H7 (cell line): ENCODE measurements around the gene HBS1L. TPM values are rescaled to one million over a fixed set of nuclear protein-coding genes. Genes with fewer than 3 reads are reported as not detected.
A peak's percentile ranks its signal among the peaks of the same experiment; 100 is the strongest.

Experiments used
- DNase-seq: peaks from one replicate; pipeline ENCODE4 v3.0.0; 2012
- H3K27me3 ChIP-seq: 2 replicates; pipeline ENCODE4 v1.6.0; 2011; ENCODE audit warnings: mild to moderate bottlenecking, low read length; ENCODE audit not compliant: control insufficient read depth, insufficient read depth
- H3K36me3 ChIP-seq: replicated peaks from 2 replicates; pipeline ENCODE4 v1.5.1; 2011; ENCODE audit warnings: low read length; ENCODE audit not compliant: control insufficient read depth, insufficient read depth
- H3K4me3 ChIP-seq: 2 replicates; pipeline ENCODE4 v1.5.1; 2011; ENCODE audit warnings: low read depth, mild to moderate bottlenecking, control low read depth, low read length, moderate library complexity; ENCODE audit not compliant: insufficient read depth
- total RNA-seq: library from RNA; depleted of rRNA; stranded (reverse); fragments of >200 nt; shearing (Covaris generic); gene quantifications from 2 replicates; pipeline ENCODE4 v1.2.3, GENCODE V29; 2014; rRNA removed

HBS1L gene
- total RNA-seq = 106 and 139 TPM in 2 replicates

DNA sequence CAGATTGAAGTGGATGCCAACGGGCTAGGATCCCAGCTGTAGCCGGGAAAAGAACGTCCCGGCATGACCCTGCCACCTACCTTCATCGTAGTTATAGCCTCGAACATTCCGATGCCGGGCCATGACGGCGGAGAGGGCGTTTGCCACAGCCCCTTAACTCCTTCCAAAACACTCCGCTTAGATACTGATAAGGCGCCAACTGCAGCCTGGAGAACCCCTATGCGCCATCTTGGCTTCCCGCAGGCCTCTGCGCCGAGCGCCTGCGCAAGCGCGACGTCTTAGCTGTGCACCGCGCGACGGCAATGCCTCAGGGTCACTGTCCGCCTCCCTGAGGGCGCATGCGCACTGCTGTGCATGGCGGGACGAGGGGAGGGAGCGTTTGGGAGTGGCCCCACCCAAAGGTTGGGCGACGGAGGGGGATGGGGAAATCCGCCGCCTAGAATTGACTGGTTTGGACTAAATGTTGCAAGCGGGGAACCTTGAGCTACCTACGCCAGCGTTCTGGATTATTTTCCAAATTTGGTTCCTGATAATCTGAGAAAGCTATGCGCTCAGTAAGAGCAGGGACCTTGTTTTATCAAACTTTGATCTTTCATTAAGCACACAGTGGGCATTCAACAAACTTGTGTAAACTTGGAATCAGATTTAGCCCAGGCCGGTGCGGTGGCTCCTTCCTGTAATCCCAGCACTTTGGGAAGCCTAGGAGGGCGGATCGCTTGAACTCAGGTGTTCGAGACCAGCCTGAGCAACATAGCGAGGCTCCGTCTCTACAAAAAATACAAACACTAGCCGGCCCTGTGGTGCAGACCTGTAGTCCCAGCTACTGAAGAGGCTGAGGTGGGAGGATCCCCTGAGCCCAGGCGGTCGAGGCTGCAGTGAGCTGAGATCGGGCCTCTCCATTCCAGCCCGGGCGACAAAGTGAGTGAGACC, at the start of gene HBS1L:
Gene HBS1L, minus strand, starts transcription at position 254 of the 930 bp plus-strand sequence. Its CDS starts 131 bp downstream, at position 123.
- Histone ChIP-seq H3K4me3 (peak within 1 kb of the TSS; percentile 95), H3K36me3 (no peaks in the 10 kb centered on the region), H3K27me3 (no peaks in the 10 kb centered on the region)
- peak; percentile 94 for DNase-seq

DNA sequence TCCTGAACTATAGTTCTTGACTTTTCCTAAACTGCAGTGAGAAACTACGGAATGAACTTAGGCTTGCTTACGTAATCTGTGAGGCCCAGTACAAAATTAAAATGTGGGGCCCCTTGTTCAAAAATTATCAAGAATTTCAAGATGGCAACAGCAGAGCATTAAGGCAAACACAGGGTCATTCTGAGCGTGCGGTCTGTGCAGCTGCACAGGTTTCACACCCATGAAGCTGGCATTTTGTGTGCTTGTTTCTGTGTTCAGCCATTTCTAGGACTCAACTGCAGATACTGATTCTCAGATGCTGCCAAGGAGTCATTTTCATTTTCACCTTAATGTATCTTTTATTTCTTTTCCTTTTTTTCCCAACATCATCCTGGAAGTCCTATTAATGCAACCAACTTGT, 49.6 kb upstream of the HBS1L start:
- Histone ChIP-seq H3K27me3 (no peaks in the 10 kb centered on the region), H3K4me3 (no peak overlapping the region), H3K36me3 (no peaks in the 10 kb centered on the region)
- no peak for DNase-seq

GRCh38 chr6:135102191-135102590, 47.6 kb upstream of the HBS1L start:
- no peak for DNase-seq
- H3K4me3 ChIP-seq = no peak overlapping the region
- no peaks in the 10 kb centered on the region for H3K27me3 ChIP-seq
- H3K36me3 ChIP-seq = no peaks in the 10 kb centered on the region

- H3K4me3 ChIP-seq = no peak overlapping the region
- DNase-seq = no peak
- H3K27me3 ChIP-seq = no peaks in the 10 kb centered on the region
- no peaks in the 10 kb centered on the region for H3K36me3 ChIP-seq
Observed at GRCh38 chr6:135097172-135097571, 42.5 kb upstream of the HBS1L start.

DNA sequence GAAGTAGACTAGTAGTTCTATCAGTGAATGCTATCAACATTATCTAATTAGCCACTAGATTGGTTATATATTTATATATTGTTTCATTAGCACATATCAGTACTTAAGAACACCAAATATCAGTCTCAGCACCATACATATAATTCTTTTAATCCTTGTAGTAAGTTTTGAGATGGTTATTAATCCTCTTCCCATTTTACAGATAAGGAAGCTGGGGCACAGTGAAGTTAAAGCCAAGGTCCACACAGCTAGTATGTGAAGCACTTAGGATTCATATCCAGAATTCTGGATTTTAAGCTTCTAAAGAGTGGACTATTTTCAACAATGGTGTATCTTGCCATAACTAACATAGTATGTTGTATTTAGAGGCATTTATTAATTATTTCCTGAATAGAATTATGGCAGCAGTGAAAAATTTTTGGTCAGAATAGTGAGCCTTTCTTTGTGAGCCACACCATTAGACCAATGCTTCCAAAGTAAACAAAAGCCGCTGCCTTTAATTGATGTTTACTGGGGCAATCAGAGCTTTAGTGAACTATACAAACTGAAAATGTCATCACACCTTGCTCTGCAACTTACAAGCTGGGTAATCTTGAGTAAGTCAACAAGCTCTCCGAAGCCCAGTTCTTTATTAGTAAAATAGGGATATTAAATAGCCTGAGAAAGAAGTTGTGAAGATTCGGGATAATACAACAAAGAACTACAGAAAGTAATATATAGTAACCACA, 41.9 kb upstream of the HBS1L start:
- DNase-seq = no peak
- Histone ChIP-seq H3K36me3 (no peaks in the 10 kb centered on the region), H3K27me3 (no peaks in the 10 kb centered on the region), H3K4me3 (no peak overlapping the region)

DNA sequence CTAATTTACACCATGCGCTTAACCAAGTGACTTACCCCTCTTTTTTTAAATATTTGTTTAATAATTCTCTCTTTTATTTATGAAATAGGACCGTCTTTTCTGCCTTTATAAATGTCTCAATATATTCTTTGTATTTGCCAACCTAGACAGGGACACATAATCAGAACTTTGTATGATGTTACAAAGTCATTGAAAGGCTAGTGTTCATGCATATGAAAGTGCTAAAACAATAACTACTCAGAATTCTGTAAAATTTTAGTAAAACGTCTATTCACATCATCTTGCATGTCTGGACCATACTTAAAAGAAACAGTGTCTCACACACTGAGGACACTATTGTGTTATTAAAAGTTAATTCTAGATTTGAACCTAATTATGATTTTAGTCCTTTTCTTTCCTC, 41.1 kb upstream of the HBS1L start:
- DNase-seq = no peak
- H3K36me3 ChIP-seq = no peaks in the 10 kb centered on the region
- no peak overlapping the region for H3K4me3 ChIP-seq
- no peaks in the 10 kb centered on the region for H3K27me3 ChIP-seq

DNA sequence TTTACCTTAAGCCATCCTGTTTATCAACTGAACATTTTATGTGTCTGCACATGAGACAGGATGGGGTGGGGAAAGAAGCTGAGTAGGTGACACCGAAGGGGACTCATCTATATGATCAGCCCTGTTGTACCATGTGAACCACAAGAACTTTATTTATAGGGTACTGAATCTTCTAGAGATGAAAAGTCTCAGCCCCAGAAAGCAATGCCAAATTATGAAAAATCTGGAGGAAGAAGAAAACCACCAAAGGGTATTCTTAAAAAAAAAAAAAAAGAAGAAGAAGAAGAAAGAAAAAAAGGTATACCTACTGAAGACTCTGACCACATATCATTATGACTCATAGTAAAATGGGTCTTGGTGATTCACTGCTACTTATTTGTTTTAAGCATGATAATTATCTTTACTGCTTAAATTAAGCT, 39.8 kb upstream of the HBS1L start:
- no peak for DNase-seq
- Histone ChIP-seq H3K36me3 (no peaks in the 10 kb centered on the region), H3K27me3 (no peaks in the 10 kb centered on the region), H3K4me3 (no peak overlapping the region)

DNA sequence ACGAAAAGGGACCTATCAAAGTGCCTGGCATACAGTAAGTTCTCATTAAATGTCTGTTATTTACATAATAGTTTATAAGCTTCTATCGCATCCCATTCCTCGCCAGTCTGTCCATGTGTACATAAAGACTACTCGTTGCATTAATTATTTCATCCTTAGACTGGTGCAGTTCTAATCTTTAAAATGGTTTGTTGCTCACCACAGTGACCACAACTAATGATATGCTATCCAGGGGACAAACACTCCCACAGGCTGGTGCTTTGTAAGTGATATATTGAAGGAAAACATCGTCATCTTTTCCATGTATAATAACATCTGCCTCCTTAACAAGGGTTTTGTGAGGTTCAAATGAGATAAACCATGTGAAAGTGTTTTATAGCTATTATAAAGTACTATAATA, 39.0 kb upstream of the HBS1L start:
- DNase-seq = no peak
- H3K27me3 ChIP-seq = no peaks in the 10 kb centered on the region
- H3K4me3 ChIP-seq = no peak overlapping the region
- H3K36me3 ChIP-seq = no peaks in the 10 kb centered on the region

DNA sequence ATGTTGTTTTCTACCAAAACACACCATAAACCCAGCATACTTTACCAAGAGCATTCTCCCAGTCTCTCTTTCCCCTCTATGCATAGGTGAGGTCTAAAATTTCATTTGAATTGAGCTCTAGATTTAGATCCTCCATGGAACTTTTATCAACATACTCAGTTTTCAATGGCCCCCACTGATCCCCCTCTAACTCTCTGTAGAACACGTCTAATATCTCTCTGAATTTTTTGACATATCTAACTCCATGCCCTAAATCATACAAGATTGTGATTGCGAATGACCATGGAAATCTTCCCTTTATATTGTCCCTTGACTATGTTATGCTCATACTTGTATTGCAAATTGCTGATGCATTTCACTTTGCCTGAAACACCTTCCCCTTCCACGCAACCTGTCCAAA, 38.1 kb upstream of the HBS1L start:
- Histone ChIP-seq H3K36me3 (no peaks in the 10 kb centered on the region), H3K27me3 (no peaks in the 10 kb centered on the region), H3K4me3 (no peak overlapping the region)
- no peak for DNase-seq

DNA sequence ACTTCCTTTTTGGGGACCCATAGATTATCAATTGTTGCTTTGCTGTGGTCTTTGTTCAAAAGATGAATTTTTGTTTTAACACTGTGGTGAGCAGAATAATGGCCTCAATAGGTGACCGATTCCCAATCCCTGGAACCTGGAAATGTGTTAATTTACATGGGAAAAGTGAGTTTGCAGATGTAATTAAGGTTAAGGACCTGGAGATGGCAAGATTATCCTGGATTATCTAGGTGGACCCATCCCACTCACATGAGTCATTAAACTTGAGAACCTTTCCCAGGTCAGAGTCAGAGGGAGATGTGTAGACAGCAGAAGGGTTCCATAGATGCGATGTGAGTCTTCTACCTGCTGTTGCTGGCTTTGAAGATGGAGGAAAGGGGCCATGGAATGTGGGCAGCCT, 36.2 kb upstream of the HBS1L start:
- H3K36me3 ChIP-seq = no peaks in the 10 kb centered on the region
- no peak overlapping the region for H3K4me3 ChIP-seq
- no peak for DNase-seq
- no peaks in the 10 kb centered on the region for H3K27me3 ChIP-seq

DNA sequence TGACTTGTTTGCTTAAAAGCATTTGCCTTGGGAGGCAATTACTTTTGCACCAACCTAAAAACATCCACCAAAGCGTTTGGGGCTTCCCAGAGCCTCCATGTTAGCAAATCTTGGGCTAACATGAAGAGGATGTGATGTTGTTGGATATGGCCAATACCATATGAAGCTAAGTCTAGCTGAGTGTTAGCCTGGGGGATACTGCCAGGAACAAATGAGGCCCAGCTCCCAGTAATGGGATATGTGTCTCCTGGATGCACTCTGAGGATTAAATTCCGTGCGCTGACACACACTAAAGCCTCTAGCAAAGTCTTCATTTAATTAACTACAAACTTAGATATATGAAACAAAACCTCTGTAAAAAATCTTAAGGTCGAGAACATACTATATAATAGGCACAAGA, 35.3 kb upstream of the HBS1L start:
- DNase-seq = no peak
- H3K36me3 ChIP-seq = no peaks in the 10 kb centered on the region
- H3K4me3 ChIP-seq = no peak overlapping the region
- no peaks in the 10 kb centered on the region for H3K27me3 ChIP-seq

DNA sequence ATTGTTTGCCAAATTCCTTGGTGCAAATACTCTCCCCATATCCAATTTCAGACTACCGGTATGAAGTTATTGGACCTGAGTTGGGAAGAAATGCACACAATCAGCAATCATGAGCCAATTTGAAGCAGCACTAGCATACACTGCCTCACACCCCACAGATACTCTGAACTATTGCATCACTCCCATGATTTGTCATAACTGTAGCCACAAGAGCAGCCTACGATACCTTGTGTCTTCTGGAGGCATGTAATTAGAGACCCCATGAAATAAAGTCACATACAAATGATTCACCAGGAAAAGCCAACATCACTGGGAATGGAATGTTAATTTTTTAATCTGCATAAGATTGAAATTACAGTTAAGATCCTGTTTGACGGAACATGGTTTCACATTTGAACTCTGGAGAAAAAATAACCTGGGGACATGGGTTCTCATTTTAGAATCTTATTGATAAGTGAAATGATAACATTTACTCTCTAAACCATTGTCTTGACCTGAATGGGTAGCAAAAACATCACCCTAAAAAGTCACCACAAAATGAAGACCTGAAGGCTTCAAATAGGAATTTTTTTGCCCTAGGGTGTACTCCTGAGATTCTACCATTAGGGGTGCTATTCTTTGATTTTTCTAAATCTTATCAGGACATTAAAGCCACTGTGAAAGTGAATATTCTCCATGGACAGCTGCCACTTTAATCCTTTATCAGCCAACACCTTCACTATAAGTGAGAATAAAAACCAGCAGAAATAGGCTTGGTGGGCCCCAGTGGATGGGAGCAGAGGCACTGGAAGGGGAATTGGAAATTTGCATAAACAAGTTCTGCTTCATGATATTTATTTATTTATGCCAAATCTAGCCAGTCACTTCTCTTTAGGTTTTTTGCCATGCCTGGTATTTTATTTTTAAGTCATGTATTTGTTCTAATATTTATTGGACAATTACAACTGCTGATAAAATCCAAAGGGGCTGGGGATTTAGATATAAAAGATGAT, 34.5 kb upstream of the HBS1L start:
- no peaks in the 10 kb centered on the region for H3K27me3 ChIP-seq
- H3K36me3 ChIP-seq = no peaks in the 10 kb centered on the region
- no peak overlapping the region for H3K4me3 ChIP-seq
- peak; percentile 24 for DNase-seq

- no peaks in the 10 kb centered on the region for H3K27me3 ChIP-seq
- H3K36me3 ChIP-seq = no peaks in the 10 kb centered on the region
- no peak overlapping the region for H3K4me3 ChIP-seq
- DNase-seq = no peak
Observed at GRCh38 chr6:135088281-135088680, 33.7 kb upstream of the HBS1L start.

DNA sequence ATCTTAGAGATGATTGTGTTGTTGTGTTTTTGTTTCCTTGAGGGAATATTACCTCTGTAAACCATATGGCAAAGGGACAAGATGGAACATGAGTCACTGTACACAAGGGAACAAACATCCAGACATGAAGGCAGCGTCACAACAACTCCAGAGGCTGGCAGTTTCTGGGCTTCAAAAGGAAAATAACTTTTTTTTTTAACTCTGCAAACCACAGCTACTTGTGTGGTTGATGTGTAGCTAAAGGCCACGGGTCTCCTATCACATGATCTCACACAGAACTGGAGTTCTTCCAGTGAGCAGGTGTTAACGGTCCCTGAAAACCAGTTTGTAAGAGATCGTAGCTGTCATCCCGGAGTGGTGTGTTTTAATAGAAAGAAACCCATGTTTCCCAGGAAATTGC, 33.2 kb upstream of the HBS1L start:
- no peak overlapping the region for H3K4me3 ChIP-seq
- no peak for DNase-seq
- H3K36me3 ChIP-seq = no peaks in the 10 kb centered on the region
- H3K27me3 ChIP-seq = no peaks in the 10 kb centered on the region
